Measurements from ENCODE around the gene GAL3ST3. TPM values are rescaled to one million over a fixed set of nuclear protein-coding genes. Genes with fewer than 3 reads are reported as not detected.
A peak's percentile ranks its signal among the peaks of the same experiment; 100 is the strongest.

Gene GAL3ST3
- total RNA-seq, 1 donor from 2014 or later, result 0.61 TPM

DNA sequence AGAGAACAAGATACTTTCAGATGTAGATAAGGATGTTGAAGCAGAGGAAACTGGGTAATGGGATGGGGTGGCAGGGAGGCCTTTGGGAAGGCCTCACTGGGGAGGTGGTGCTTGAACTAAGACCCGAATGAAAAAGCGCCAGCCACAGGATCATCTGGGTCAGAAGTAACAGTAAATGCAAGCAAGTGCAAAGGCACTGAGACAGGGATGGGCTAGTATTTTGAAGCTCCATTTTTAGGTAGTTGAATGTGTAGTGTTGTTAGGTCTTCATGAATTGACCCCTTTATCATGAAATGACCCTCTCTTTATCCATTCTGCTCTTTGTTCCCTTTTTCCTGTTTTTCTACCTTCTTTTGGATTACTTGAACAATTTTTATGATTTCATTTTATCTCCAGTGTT is 14.9 kb upstream of the GAL3ST3 start:
- Mint-ChIP-seq H3K27ac (ENCODE audit: unreplicated experiment) (no peak overlapping the region), H3K9me3 (ENCODE audit: unreplicated experiment) (no peaks in the 10 kb centered on the region), H3K27me3 (ENCODE audit: low read depth, unreplicated experiment) (no peaks in the 10 kb centered on the region), H3K4me1 (ENCODE audit: low read depth, unreplicated experiment) (peaks cover 14% of the 10 kb centered on the region), H3K36me3 (ENCODE audit: low read depth, unreplicated experiment) (peaks cover 29% of the 10 kb centered on the region), H3K4me3 (ENCODE audit: unreplicated experiment) (no peak overlapping the region)
- H3K27ac ChIP-seq (ENCODE audit: low read depth, low read length), result no peak overlapping the region
- H3K9ac ChIP-seq (ENCODE audit: low read length), result no peak overlapping the region
- peaks cover 88% of the 10 kb centered on the region for H3K36me3 ChIP-seq (ENCODE audit: insufficient read depth, low read length)
- TF ChIP-seq CTCF (IDR thresholded peaks at IDR 0.05; ENCODE audit: insufficient read depth, low read depth, low read length) (no peak), EZH2 (IDR thresholded peaks at IDR 0.05; ENCODE audit: insufficient read depth, low read length) (no peak)
- H3K27me3 ChIP-seq (ENCODE audit: insufficient read depth, low read length), result no peaks in the 10 kb centered on the region
- FAIRE-seq (no peak), DNase-seq (ENCODE audit: low read depth) (no peak)
- no peak overlapping the region for H3K4me3 ChIP-seq (ENCODE audit: insufficient read depth, low read depth, low read length)
- H2AFZ ChIP-seq (ENCODE audit: low read depth, low read length), result no peak overlapping the region
- peaks cover 44% of the 10 kb centered on the region for H3K79me2 ChIP-seq (ENCODE audit: insufficient read depth, low read length)
- peaks cover 6% of the 10 kb centered on the region for H3K4me1 ChIP-seq (ENCODE audit: insufficient read depth, low read length)
- no peaks in the 10 kb centered on the region for H3K9me3 ChIP-seq (ENCODE audit: insufficient read depth, low read depth, low read length)
- peaks cover 75% of the 10 kb centered on the region for H4K20me1 ChIP-seq (ENCODE audit: insufficient read depth, low read length)
- no peak overlapping the region for H3K4me2 ChIP-seq (ENCODE audit: low read length)

DNA sequence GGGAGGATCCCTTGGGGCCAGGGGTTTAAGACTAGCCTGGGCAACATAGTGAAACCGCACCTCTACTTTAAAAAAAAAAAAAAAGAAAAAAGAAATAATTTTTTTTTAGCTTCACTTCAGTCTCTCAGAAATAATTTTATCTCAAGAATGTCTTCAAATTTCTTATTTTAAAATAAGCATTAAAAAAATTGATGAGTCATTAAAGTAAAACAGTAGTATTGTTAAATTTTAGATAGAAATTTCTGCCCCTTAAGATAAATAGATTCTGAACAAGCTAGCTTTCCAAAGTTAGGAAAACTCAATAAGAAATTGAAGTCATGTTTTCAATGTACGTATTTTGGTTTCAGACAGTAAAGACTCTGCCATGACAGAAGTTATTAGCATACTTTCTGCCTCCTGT is 13.4 kb upstream of the GAL3ST3 start:
- no peaks in the 10 kb centered on the region for H3K9me3 Mint-ChIP-seq (ENCODE audit: unreplicated experiment)
- Histone ChIP-seq H3K27me3 (ENCODE audit: insufficient read depth, low read length) (no peaks in the 10 kb centered on the region), H3K79me2 (ENCODE audit: insufficient read depth, low read length) (peaks cover 49% of the 10 kb centered on the region), H3K4me2 (ENCODE audit: low read length) (no peak overlapping the region), H3K4me3 (ENCODE audit: insufficient read depth, low read depth, low read length) (no peak overlapping the region), H4K20me1 (ENCODE audit: insufficient read depth, low read length) (peaks cover 73% of the 10 kb centered on the region), H3K9me3 (ENCODE audit: insufficient read depth, low read depth, low read length) (no peaks in the 10 kb centered on the region), H3K27ac (ENCODE audit: low read depth, low read length) (no peak overlapping the region), H3K9ac (ENCODE audit: low read length) (no peak overlapping the region), H3K4me1 (ENCODE audit: insufficient read depth, low read length) (no peaks in the 10 kb centered on the region), H3K36me3 (ENCODE audit: insufficient read depth, low read length) (peaks cover 89% of the 10 kb centered on the region), H2AFZ (ENCODE audit: low read depth, low read length) (no peak overlapping the region)
- H3K4me1 Mint-ChIP-seq (ENCODE audit: low read depth, unreplicated experiment), result peaks cover 6% of the 10 kb centered on the region
- no peak overlapping the region for H3K27ac Mint-ChIP-seq (ENCODE audit: unreplicated experiment)
- no peaks in the 10 kb centered on the region for H3K27me3 Mint-ChIP-seq (ENCODE audit: low read depth, unreplicated experiment)
- H3K36me3 Mint-ChIP-seq (ENCODE audit: low read depth, unreplicated experiment), result peaks cover 31% of the 10 kb centered on the region
- FAIRE-seq (no peak), DNase-seq (ENCODE audit: low read depth) (no peak)
- TF ChIP-seq EZH2 (IDR thresholded peaks at IDR 0.05; ENCODE audit: insufficient read depth, low read length) (no peak), CTCF (IDR thresholded peaks at IDR 0.05; ENCODE audit: insufficient read depth, low read depth, low read length) (no peak)
- H3K4me3 Mint-ChIP-seq (ENCODE audit: unreplicated experiment), result no peak overlapping the region

DNA sequence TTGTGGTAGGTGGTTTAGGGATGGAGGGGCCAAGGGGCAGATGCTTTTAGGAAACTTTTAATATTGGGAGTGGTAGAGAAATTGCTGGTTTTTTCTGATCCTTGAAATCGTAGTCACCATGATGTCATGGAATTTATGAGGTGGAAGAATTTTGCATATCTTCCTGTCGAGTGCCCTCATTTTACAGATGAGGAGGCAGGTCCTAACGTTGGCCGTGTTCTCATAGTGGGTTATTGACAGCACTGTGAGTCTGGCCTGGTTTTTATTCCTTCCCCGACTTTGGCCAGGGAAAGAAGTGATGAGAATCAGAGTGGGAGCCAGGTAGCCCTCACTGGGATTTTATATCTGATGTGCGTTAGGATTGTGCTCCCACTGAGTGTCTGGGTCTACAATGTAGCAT is 12.3 kb upstream of the GAL3ST3 start:
- Histone ChIP-seq H3K4me2 (ENCODE audit: low read length) (no peak overlapping the region), H3K9ac (ENCODE audit: low read length) (no peak overlapping the region), H2AFZ (ENCODE audit: low read depth, low read length) (no peak overlapping the region), H3K9me3 (ENCODE audit: insufficient read depth, low read depth, low read length) (no peaks in the 10 kb centered on the region), H3K79me2 (ENCODE audit: insufficient read depth, low read length) (peaks cover 56% of the 10 kb centered on the region), H3K4me1 (ENCODE audit: insufficient read depth, low read length) (no peaks in the 10 kb centered on the region), H4K20me1 (ENCODE audit: insufficient read depth, low read length) (peaks cover 69% of the 10 kb centered on the region), H3K27ac (ENCODE audit: low read depth, low read length) (no peak overlapping the region), H3K4me3 (ENCODE audit: insufficient read depth, low read depth, low read length) (no peak overlapping the region), H3K36me3 (ENCODE audit: insufficient read depth, low read length) (peaks cover 89% of the 10 kb centered on the region), H3K27me3 (ENCODE audit: insufficient read depth, low read length) (no peaks in the 10 kb centered on the region)
- Mint-ChIP-seq H3K9me3 (ENCODE audit: unreplicated experiment) (no peaks in the 10 kb centered on the region), H3K4me3 (ENCODE audit: unreplicated experiment) (peak overlapping the region; percentile 31), H3K4me1 (ENCODE audit: low read depth, unreplicated experiment) (peaks cover 2% of the 10 kb centered on the region), H3K27ac (ENCODE audit: unreplicated experiment) (no peak overlapping the region), H3K27me3 (ENCODE audit: low read depth, unreplicated experiment) (no peaks in the 10 kb centered on the region), H3K36me3 (ENCODE audit: low read depth, unreplicated experiment) (peaks cover 33% of the 10 kb centered on the region)
- no peak for DNase-seq (ENCODE audit: low read depth)
- no peak for TF ChIP-seq EZH2 (IDR thresholded peaks at IDR 0.05; ENCODE audit: insufficient read depth, low read length)
- no peak for TF ChIP-seq CTCF (IDR thresholded peaks at IDR 0.05; ENCODE audit: insufficient read depth, low read depth, low read length)
- FAIRE-seq, result no peak
